ENCODE results near the gene RNPC3.
"Not testable (repeated sequence)": the region's sequence is repeated elsewhere in the genome, so short reads cannot be mapped to it uniquely, and the experiment has no call there.

RNPC3 gene

GRCh38 chr1:103561124-103561523 lies 35.6 kb downstream of the RNPC3 start:
- not testable (repeated sequence) for DNase-seq (ENCODE audit: low spot score)

- no peak for DNase-seq (ENCODE audit: low spot score)
Measured at GRCh38 chr1:103561643-103562395, 36.3 kb downstream of the RNPC3 start.

- DNase-seq (ENCODE audit: low spot score), result no peak
Measured at GRCh38 chr1:103563056-103563455, 37.6 kb downstream of the RNPC3 start.

- DNase-seq (ENCODE audit: low spot score), result no peak
Measured at GRCh38 chr1:103569493-103569892, 44.0 kb downstream of the RNPC3 start.

GRCh38 chr1:103571289-103571688 lies 45.8 kb downstream of the RNPC3 start, which contains the start of gene AMY2B:
AMY2B (plus strand) TSS chr1:103571589; CDS start chr1:103571603, 14 bp downstream.
- not testable (repeated sequence) for DNase-seq (ENCODE audit: low spot score)

- DNase-seq (ENCODE audit: low spot score), result no peak
Measured at GRCh38 chr1:103576065-103576464, 50.6 kb downstream of the RNPC3 start.

- DNase-seq (ENCODE audit: low spot score), result not testable (repeated sequence)
Measured at GRCh38 chr1:103576784-103577183, 51.3 kb downstream of the RNPC3 start.

GRCh38 chr1:103582464-103582863 lies 57.0 kb downstream of the RNPC3 start:
- no peak for DNase-seq (ENCODE audit: low spot score)

- DNase-seq (ENCODE audit: low spot score), result no peak
Measured at GRCh38 chr1:103583887-103584286, 58.4 kb downstream of the RNPC3 start.

GRCh38 chr1:103584537-103584936 lies 59.0 kb downstream of the RNPC3 start:
- DNase-seq (ENCODE audit: low spot score), result no peak

- not testable (repeated sequence) for DNase-seq (ENCODE audit: low spot score)
Measured at GRCh38 chr1:103602740-103603139, 77.2 kb downstream of the RNPC3 start.
